ENCODE measurements around the gene TPST2.

The TPST2 gene

GRCh38 chr22:26516503-26516902, 73.4 kb downstream of the TPST2 start:
- no peak overlapping the region for H3K4me3 ChIP-seq (ENCODE audit: low read length)
- no peak for DNase-seq (ENCODE audit: low read depth, low spot score)

- H3K4me3 ChIP-seq (ENCODE audit: low read length): no peak overlapping the region
Observed at GRCh38 chr22:26515931-26516330, 74.0 kb downstream of the TPST2 start.

GRCh38 chr22:26514419-26515161, 75.3 kb downstream of the TPST2 start:
- no peak for DNase-seq (ENCODE audit: low read depth, low spot score)
- no peak overlapping the region for H3K4me3 ChIP-seq (ENCODE audit: low read length)

More at GRCh38 chr22:26515931-26516330, 74.0 kb downstream of the TPST2 start:
- DNase-seq (ENCODE audit: low read depth, low spot score): no peak

- H3K4me3 ChIP-seq (ENCODE audit: low read length): no peak overlapping the region
- no peak for DNase-seq (ENCODE audit: low read depth, low spot score)
Observed at GRCh38 chr22:26513838-26514237, 76.1 kb downstream of the TPST2 start.

- peak; percentile 70 for DNase-seq (ENCODE audit: low read depth, low spot score)
- peak within 1 kb of the TSS; percentile 99 for H3K4me3 ChIP-seq (ENCODE audit: low read length)
Observed at GRCh38 chr22:26512149-26512793, 77.7 kb downstream of the TPST2 start, which contains the start of gene TFIP11. Gene TFIP11 (minus strand): TSS chr22:26512473. CDS start chr22:26510272, 2,201 bp downstream.

- no peak for DNase-seq (ENCODE audit: low read depth, low spot score)
- no peak overlapping the region for H3K4me3 ChIP-seq (ENCODE audit: low read length)
Observed at GRCh38 chr22:26508148-26508547, 81.8 kb downstream of the TPST2 start.

GRCh38 chr22:26503758-26504157, 86.2 kb downstream of the TPST2 start:
- DNase-seq (ENCODE audit: low read depth, low spot score): no peak
- H3K4me3 ChIP-seq (ENCODE audit: low read length): no peak overlapping the region

- peak overlapping the region; percentile 31 for H3K4me3 ChIP-seq (ENCODE audit: low read length)
- peak; percentile 97 for DNase-seq (ENCODE audit: low read depth, low spot score)
Observed at GRCh38 chr22:26502688-26503561, 87.0 kb downstream of the TPST2 start.

GRCh38 chr22:26501996-26502395, 87.9 kb downstream of the TPST2 start:
- no peak overlapping the region for H3K4me3 ChIP-seq (ENCODE audit: low read length)
- DNase-seq (ENCODE audit: low read depth, low spot score): no peak

- DNase-seq (ENCODE audit: low read depth, low spot score): no peak
- no peak overlapping the region for H3K4me3 ChIP-seq (ENCODE audit: low read length)
Observed at GRCh38 chr22:26499188-26499703, 90.7 kb downstream of the TPST2 start.

GRCh38 chr22:26496456-26496855, 93.5 kb downstream of the TPST2 start:
- DNase-seq (ENCODE audit: low read depth, low spot score): no peak
- H3K4me3 ChIP-seq (ENCODE audit: low read length): no peak overlapping the region

GRCh38 chr22:26494506-26494905, 95.4 kb downstream of the TPST2 start:
- no peak for DNase-seq (ENCODE audit: low read depth, low spot score)
- no peak overlapping the region for H3K4me3 ChIP-seq (ENCODE audit: low read length)

- no peak for DNase-seq (ENCODE audit: low read depth, low spot score)
Observed at GRCh38 chr22:26492220-26492619, 97.7 kb downstream of the TPST2 start.

GRCh38 chr22:26489447-26490036, 100.4 kb downstream of the TPST2 start:
- no peak for DNase-seq (ENCODE audit: low read depth, low spot score)
- no peak overlapping the region for H3K4me3 ChIP-seq (ENCODE audit: low read length)

More at GRCh38 chr22:26492220-26492619, 97.7 kb downstream of the TPST2 start:
- no peak overlapping the region for H3K4me3 ChIP-seq (ENCODE audit: low read length)

GRCh38 chr22:26487996-26488395, 101.9 kb downstream of the TPST2 start:
- H3K4me3 ChIP-seq (ENCODE audit: low read length): peak overlapping the region; percentile 2; the same call in 1 of the 2 replicates
- peak; percentile 80 for DNase-seq (ENCODE audit: low read depth, low spot score)

- no peak for DNase-seq (ENCODE audit: low read depth, low spot score)
- no peak overlapping the region for H3K4me3 ChIP-seq (ENCODE audit: low read length)
Observed at GRCh38 chr22:26486394-26486793, 103.5 kb downstream of the TPST2 start.

- H3K4me3 ChIP-seq (ENCODE audit: low read length): no peak overlapping the region
- DNase-seq (ENCODE audit: low read depth, low spot score): no peak
Observed at GRCh38 chr22:26485806-26486390, 104.0 kb downstream of the TPST2 start.

GRCh38 chr22:26485013-26485412, 104.9 kb downstream of the TPST2 start:
- peak overlapping the region; percentile 77 for H3K4me3 ChIP-seq (ENCODE audit: low read length)
- no peak for DNase-seq (ENCODE audit: low read depth, low spot score)

GRCh38 chr22:26484360-26484706, 105.6 kb downstream of the TPST2 start:
- DNase-seq (ENCODE audit: low read depth, low spot score): no peak
- peak overlapping the region; percentile 77 for H3K4me3 ChIP-seq (ENCODE audit: low read length)

Data from Jurkat, Clone E6-1 (cell line).